Thoracic aorta (tissue), 2 donors: ENCODE results near the gene ADAMTS6. TPM values are rescaled to one million over a fixed set of nuclear protein-coding genes. Genes with fewer than 3 reads are reported as not detected.

Experiments
- ATAC-seq: fragments of 150-250 bp; one replicate; pipeline ENCODE4 v1.8.0; 2017; ENCODE audit warnings: low read depth; ENCODE audit not compliant: insufficient number of reproducible peaks, low FRiP score
- DNase-seq: peaks from one replicate; pipeline ENCODE4 v3.0.0-alpha.2; 2020; ENCODE audit warnings: low spot score
- H3K27ac ChIP-seq, 2 donors: fragments of 200-600 bp; sonication (generic); 1 replicate in 1 of 2; 2 replicates in 1 of 2; pipeline ENCODE4 v1.5.1; 2016; ENCODE audit warnings: mild to moderate bottlenecking in 2 of 2, moderate library complexity in 2 of 2
- H3K27me3 ChIP-seq: fragments of 200-600 bp; sonication (generic); replicated peaks from 2 replicates; pipeline ENCODE4 v1.6.0; 2016; ENCODE audit warnings: mild to moderate bottlenecking; ENCODE audit not compliant: insufficient read depth
- H3K36me3 ChIP-seq: fragments of 200-600 bp; sonication (generic); one replicate; pipeline ENCODE4 v1.5.1; 2016
- H3K4me1 ChIP-seq, 2 donors: fragments of 200-600 bp; sonication (generic); 1 replicate in 1 of 2; 2 replicates in 1 of 2; pipeline versions ENCODE4 v1.5.1 to v1.6.0; 2016; ENCODE audit warnings: low read depth in 2 of 2, mild to moderate bottlenecking in 1 of 2; ENCODE audit not compliant: control insufficient read depth in 1 of 2
- H3K4me3 ChIP-seq: fragments of 200-600 bp; sonication (generic); 2 replicates; pipeline ENCODE4 v1.5.1; 2016; ENCODE audit warnings: mild to moderate bottlenecking
- H3K9me3 ChIP-seq: fragments of 200-600 bp; sonication (generic); 2 replicates; pipeline ENCODE4 v1.5.1; 2016
- CTCF ChIP-seq: fragments of 200-600 bp; sonication (generic); IDR thresholded peaks from one replicate; pipeline ENCODE4 v1.5.1; 2019; ENCODE audit warnings: antibody characterized with exemption
- total RNA-seq, 2 donors: library from RNA; depleted of rRNA; stranded (reverse); fragments of >200 nt; gene quantifications; one replicate each; pipeline versions ENCODE4 v1.1.0 to v1.2.3, GENCODE V29; 2016

Gene ADAMTS6
- 10 to 100 TPM in 1 of 2 donors, 1 to 10 TPM in 1; 4.9 to 11.8 TPM for total RNA-seq

- Histone ChIP-seq H3K27ac (peak within 1 kb of the TSS; percentile 69 to 85), H3K36me3 (no peaks in the 10 kb centered on the region), H3K9me3 (no peaks in the 10 kb centered on the region), H3K4me3 (peak within 1 kb of the TSS; percentile 83), H3K27me3 (no peaks in the 10 kb centered on the region), H3K4me1 (peaks cover 2 to 14% of the 10 kb centered on the region in 2 donors)
- TF ChIP-seq CTCF, result no peak
- peak; percentile 64 for ATAC-seq
- peak; percentile 66 for DNase-seq
Observed at GRCh38 chr5:65481635-65482295, at the start of gene ADAMTS6. ADAMTS6 (minus strand) TSS chr5:65481920; CDS start chr5:65473673, 8,247 bp downstream.

GRCh38 chr5:65530904-65531303 is 49.2 kb upstream of the ADAMTS6 start:
- Histone ChIP-seq H3K36me3 (no peaks in the 10 kb centered on the region), H3K27ac (no peak overlapping the region), H3K9me3 (no peaks in the 10 kb centered on the region), H3K27me3 (no peaks in the 10 kb centered on the region), H3K4me3 (no peak overlapping the region), H3K4me1 (no peaks in the 10 kb centered on the region)
- TF ChIP-seq CTCF, result no peak
- no peak for ATAC-seq
- DNase-seq, result no peak

GRCh38 chr5:65525726-65526125 is 44.0 kb upstream of the ADAMTS6 start:
- DNase-seq, result no peak
- Histone ChIP-seq H3K4me3 (no peak overlapping the region), H3K36me3 (no peaks in the 10 kb centered on the region), H3K27ac (no peak overlapping the region), H3K4me1 (no peaks in the 10 kb centered on the region), H3K27me3 (no peaks in the 10 kb centered on the region), H3K9me3 (no peaks in the 10 kb centered on the region)
- ATAC-seq, result no peak
- no peak for TF ChIP-seq CTCF

GRCh38 chr5:65512170-65512937 is 30.6 kb upstream of the ADAMTS6 start:
- ATAC-seq (no peak), DNase-seq (no peak)
- Histone ChIP-seq H3K4me1 (no peaks in the 10 kb centered on the region), H3K36me3 (no peaks in the 10 kb centered on the region), H3K27ac (no peak overlapping the region), H3K4me3 (no peak overlapping the region), H3K27me3 (no peaks in the 10 kb centered on the region), H3K9me3 (no peaks in the 10 kb centered on the region)
- TF ChIP-seq CTCF, result no peak

GRCh38 chr5:65508978-65509377 is 27.3 kb upstream of the ADAMTS6 start:
- Histone ChIP-seq H3K9me3 (no peaks in the 10 kb centered on the region), H3K36me3 (no peaks in the 10 kb centered on the region), H3K4me3 (no peak overlapping the region), H3K27ac (no peak overlapping the region), H3K4me1 (peaks cover 0 to 5% of the 10 kb centered on the region in 2 donors), H3K27me3 (no peaks in the 10 kb centered on the region)
- DNase-seq, result no peak
- no peak for ATAC-seq
- no peak for TF ChIP-seq CTCF
